ENCODE data around the gene CPS1.

The CPS1 gene

GRCh38 chr2:210687786-210688470 lies 131.5 kb downstream of the CPS1 start:
- POLR2A ChIA-PET, result no interaction called here
- CTCF ChIA-PET, result no interaction called here
- DNase-seq (ENCODE audit: extremely low spot score), result no peak

GRCh38 chr2:210707900-210708299 lies 151.5 kb downstream of the CPS1 start:
- ChIA-PET POLR2A (no interaction called here), CTCF (interaction anchor here (0.6 kb wide), 1 partner anchor 130 kb away, joined by 4 read pairs; no protein-coding TSS in a partner anchor)
- TF ChIP-seq BHLHE40 (IDR thresholded peaks at IDR 0.05; ENCODE audit: borderline replicate concordance) (no peak), FOXM1 (IDR thresholded peaks at IDR 0.05; ENCODE audit: borderline replicate concordance) (no peak), ARNT (IDR thresholded peaks at IDR 0.05) (no peak), SP1 (IDR thresholded peaks at IDR 0.05) (no peak), NFRKB (IDR thresholded peaks at IDR 0.05) (no peak), LEF1 (IDR thresholded peaks at IDR 0.05; ENCODE audit: borderline replicate concordance) (no peak), ELF4 (IDR thresholded peaks at IDR 0.05) (no peak), FOXA1 (IDR thresholded peaks at IDR 0.05) (no peak), HDGF (IDR thresholded peaks at IDR 0.05; ENCODE audit: borderline replicate concordance) (no peak), FOXK2 (IDR thresholded peaks at IDR 0.05) (no peak), TARDBP (IDR thresholded peaks at IDR 0.05) (no peak), SUZ12 (IDR thresholded peaks at IDR 0.05) (no peak), ZNF384 (IDR thresholded peaks at IDR 0.05) (no peak), L3MBTL2 (conservative IDR thresholded peaks at IDR 0.05) (no peak), CTBP1 (IDR thresholded peaks at IDR 0.05; ENCODE audit: borderline replicate concordance) (no peak)
- TF ChIP-seq, protein P1, sequence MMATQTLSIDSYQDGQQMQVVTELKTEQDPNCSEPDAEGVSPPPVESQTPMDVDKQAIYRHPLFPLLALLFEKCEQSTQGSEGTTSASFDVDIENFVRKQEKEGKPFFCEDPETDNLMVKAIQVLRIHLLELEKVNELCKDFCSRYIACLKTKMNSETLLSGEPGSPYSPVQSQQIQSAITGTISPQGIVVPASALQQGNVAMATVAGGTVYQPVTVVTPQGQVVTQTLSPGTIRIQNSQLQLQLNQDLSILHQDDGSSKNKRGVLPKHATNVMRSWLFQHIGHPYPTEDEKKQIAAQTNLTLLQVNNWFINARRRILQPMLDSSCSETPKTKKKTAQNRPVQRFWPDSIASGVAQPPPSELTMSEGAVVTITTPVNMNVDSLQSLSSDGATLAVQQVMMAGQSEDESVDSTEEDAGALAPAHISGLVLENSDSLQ (IDR thresholded peaks at IDR 0.05), result no peak

More at GRCh38 chr2:210687786-210688470, 131.5 kb downstream of the CPS1 start:
- TF ChIP-seq TARDBP (IDR thresholded peaks at IDR 0.05), result no peak
- no peak for TF ChIP-seq FOXK2 (IDR thresholded peaks at IDR 0.05)
- TF ChIP-seq SP1 (IDR thresholded peaks at IDR 0.05), result no peak
- TF ChIP-seq ELF4 (IDR thresholded peaks at IDR 0.05), result no peak
- TF ChIP-seq LEF1 (IDR thresholded peaks at IDR 0.05; ENCODE audit: borderline replicate concordance), result no peak

GRCh38 chr2:210713122-210713521 lies 156.7 kb downstream of the CPS1 start:
- CTCF ChIA-PET, result interaction anchor here (1.0 kb wide), 1 partner anchor 16 kb away, joined by 3 read pairs; no protein-coding TSS in a partner anchor
- TF ChIP-seq FOXA1 (IDR thresholded peaks at IDR 0.05) (no peak), BHLHE40 (IDR thresholded peaks at IDR 0.05; ENCODE audit: borderline replicate concordance) (no peak), ARNT (IDR thresholded peaks at IDR 0.05) (no peak), L3MBTL2 (conservative IDR thresholded peaks at IDR 0.05) (no peak), NFRKB (IDR thresholded peaks at IDR 0.05) (no peak), TARDBP (IDR thresholded peaks at IDR 0.05) (no peak), SUZ12 (IDR thresholded peaks at IDR 0.05) (no peak), SP1 (IDR thresholded peaks at IDR 0.05) (no peak), FOXM1 (IDR thresholded peaks at IDR 0.05; ENCODE audit: borderline replicate concordance) (no peak), CTBP1 (IDR thresholded peaks at IDR 0.05; ENCODE audit: borderline replicate concordance) (no peak), FOXK2 (IDR thresholded peaks at IDR 0.05) (no peak), ZNF384 (IDR thresholded peaks at IDR 0.05) (no peak), LEF1 (IDR thresholded peaks at IDR 0.05; ENCODE audit: borderline replicate concordance) (no peak)
- TF ChIP-seq, protein P1 (IDR thresholded peaks at IDR 0.05), result no peak
- POLR2A ChIA-PET, result no interaction called here
- DNase-seq (ENCODE audit: extremely low spot score), result peak; percentile 8

More at GRCh38 chr2:210707900-210708299, 151.5 kb downstream of the CPS1 start:
- DNase-seq (ENCODE audit: extremely low spot score), result no peak

GRCh38 chr2:210715560-210716082 lies 159.2 kb downstream of the CPS1 start:
- ChIA-PET POLR2A (no interaction called here), CTCF (no interaction called here)
- TF ChIP-seq LEF1 (IDR thresholded peaks at IDR 0.05; ENCODE audit: borderline replicate concordance), result no peak
- TF ChIP-seq ZNF384 (IDR thresholded peaks at IDR 0.05), result no peak
- no peak for TF ChIP-seq BHLHE40 (IDR thresholded peaks at IDR 0.05; ENCODE audit: borderline replicate concordance)
- TF ChIP-seq, protein P1 (IDR thresholded peaks at IDR 0.05), result no peak
- TF ChIP-seq FOXK2 (IDR thresholded peaks at IDR 0.05), result no peak
- no peak for TF ChIP-seq CTBP1 (IDR thresholded peaks at IDR 0.05; ENCODE audit: borderline replicate concordance)
- no peak for TF ChIP-seq SUZ12 (IDR thresholded peaks at IDR 0.05)
- no peak for TF ChIP-seq FOXM1 (IDR thresholded peaks at IDR 0.05; ENCODE audit: borderline replicate concordance)
- no peak for TF ChIP-seq ARNT (IDR thresholded peaks at IDR 0.05)
- no peak for TF ChIP-seq L3MBTL2 (conservative IDR thresholded peaks at IDR 0.05)
- no peak for TF ChIP-seq HDGF (IDR thresholded peaks at IDR 0.05; ENCODE audit: borderline replicate concordance)
- TF ChIP-seq TARDBP (IDR thresholded peaks at IDR 0.05), result no peak
- no peak for TF ChIP-seq NFRKB (IDR thresholded peaks at IDR 0.05)
- no peak for DNase-seq (ENCODE audit: extremely low spot score)

DNA sequence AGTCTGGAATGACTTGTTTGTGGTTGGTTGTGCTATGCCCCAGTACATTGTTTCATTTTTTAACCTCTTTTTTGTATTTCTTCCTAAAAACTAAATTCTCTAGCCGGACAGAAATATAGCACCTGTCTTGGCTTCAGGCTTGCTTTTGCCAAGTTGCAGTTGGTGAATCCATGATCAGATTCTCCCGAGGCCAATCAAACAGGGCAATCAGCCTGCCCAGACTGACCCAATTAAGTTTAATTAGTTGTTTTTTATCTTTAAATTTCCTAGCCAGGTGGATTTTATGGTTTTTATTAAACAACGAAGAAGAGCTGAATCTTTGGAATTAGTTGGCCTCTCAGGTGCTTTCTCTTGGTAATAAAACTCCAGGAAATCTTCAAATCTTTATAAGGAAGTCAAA lies 162.1 kb downstream of the CPS1 start:
- DNase-seq (ENCODE audit: extremely low spot score), result no peak
- CTCF ChIA-PET, result no interaction called here
- no peak for TF ChIP-seq SP1 (IDR thresholded peaks at IDR 0.05)
- TF ChIP-seq L3MBTL2 (conservative IDR thresholded peaks at IDR 0.05), result no peak
- POLR2A ChIA-PET, result no interaction called here

- DNase-seq (ENCODE audit: extremely low spot score), result no peak
- ChIA-PET POLR2A (no interaction called here), CTCF (no interaction called here)
- TF ChIP-seq FOXA1 (IDR thresholded peaks at IDR 0.05) (no peak), BHLHE40 (IDR thresholded peaks at IDR 0.05; ENCODE audit: borderline replicate concordance) (no peak), LEF1 (IDR thresholded peaks at IDR 0.05; ENCODE audit: borderline replicate concordance) (no peak), ELF4 (IDR thresholded peaks at IDR 0.05) (no peak), ZNF384 (IDR thresholded peaks at IDR 0.05) (no peak), HDGF (IDR thresholded peaks at IDR 0.05; ENCODE audit: borderline replicate concordance) (no peak), SP1 (IDR thresholded peaks at IDR 0.05) (no peak)
Measured at GRCh38 chr2:210722092-210722491, 165.7 kb downstream of the CPS1 start.

Measured in HEK293T (cell line).